Tibial artery (tissue), 4 donors: ENCODE measurements around the gene ATXN10.
A peak's percentile ranks its signal among the peaks of the same experiment; 100 is the strongest.

Experiments
- DNase-seq, 2 donors: peaks; one replicate each; pipeline ENCODE4 v3.0.0-alpha.2; 2019
- H3K27ac ChIP-seq, 2 donors: fragments of 200-600 bp; sonication (generic) in 1 of 2; 1 replicate in 1 of 2; 2 replicates in 1 of 2; pipeline ENCODE4 v1.5.1; 2018 to 2019; ENCODE audit warnings: mild to moderate bottlenecking in 1 of 2
- H3K27me3 ChIP-seq, 2 donors: fragments of 200-600 bp; sonication (generic) in 1 of 2; one replicate each; pipeline versions ENCODE4 v1.5.1 to v1.6.0; 2016 to 2019
- H3K36me3 ChIP-seq, 3 donors: fragments of 200-600 bp; sonication (generic) in 2 of 3; one replicate each; pipeline ENCODE4 v1.5.1; 2016 to 2019; ENCODE audit warnings: mild to moderate bottlenecking in 2 of 3
- H3K4me1 ChIP-seq, 4 donors: fragments of 200-600 bp; sonication (generic) in 2 of 4; 1 replicate in 3 of 4; 2 replicates in 1 of 4; pipeline ENCODE4 v1.5.1; 2016 to 2019
- H3K4me3 ChIP-seq, 2 donors: fragments of 200-600 bp; sonication (generic) in 1 of 2; 1 replicate in 1 of 2; 2 replicates in 1 of 2; pipeline ENCODE4 v1.5.1; 2018 to 2019; ENCODE audit warnings: mild to moderate bottlenecking in 2 of 2
- H3K9me3 ChIP-seq, 3 donors: fragments of 200-600 bp; sonication (generic) in 1 of 3; one replicate each; pipeline ENCODE4 v1.5.1; 2016 to 2019
- intact Hi-C: fragments of 100-400 bp; cut with DNase I; formaldehyde crosslinking; loops from one replicate; pipeline ENCODE4 v1.15.0; 2023; ENCODE audit warnings: low total_unique reads
- TF ChIP-seq, protein P1 (sequence below), 2 experiments: fragments of 200-600 bp in 1 of 2; fragments of 450-650 bp in 1 of 2; IDR thresholded peaks; one replicate each; pipeline ENCODE4 v1.5.1; 2017 to 2019; ENCODE audit warnings: antibody characterized with exemption in 2 of 2, mild to moderate bottlenecking in 1 of 2, moderate library complexity in 1 of 2

Gene ATXN10

DNA sequence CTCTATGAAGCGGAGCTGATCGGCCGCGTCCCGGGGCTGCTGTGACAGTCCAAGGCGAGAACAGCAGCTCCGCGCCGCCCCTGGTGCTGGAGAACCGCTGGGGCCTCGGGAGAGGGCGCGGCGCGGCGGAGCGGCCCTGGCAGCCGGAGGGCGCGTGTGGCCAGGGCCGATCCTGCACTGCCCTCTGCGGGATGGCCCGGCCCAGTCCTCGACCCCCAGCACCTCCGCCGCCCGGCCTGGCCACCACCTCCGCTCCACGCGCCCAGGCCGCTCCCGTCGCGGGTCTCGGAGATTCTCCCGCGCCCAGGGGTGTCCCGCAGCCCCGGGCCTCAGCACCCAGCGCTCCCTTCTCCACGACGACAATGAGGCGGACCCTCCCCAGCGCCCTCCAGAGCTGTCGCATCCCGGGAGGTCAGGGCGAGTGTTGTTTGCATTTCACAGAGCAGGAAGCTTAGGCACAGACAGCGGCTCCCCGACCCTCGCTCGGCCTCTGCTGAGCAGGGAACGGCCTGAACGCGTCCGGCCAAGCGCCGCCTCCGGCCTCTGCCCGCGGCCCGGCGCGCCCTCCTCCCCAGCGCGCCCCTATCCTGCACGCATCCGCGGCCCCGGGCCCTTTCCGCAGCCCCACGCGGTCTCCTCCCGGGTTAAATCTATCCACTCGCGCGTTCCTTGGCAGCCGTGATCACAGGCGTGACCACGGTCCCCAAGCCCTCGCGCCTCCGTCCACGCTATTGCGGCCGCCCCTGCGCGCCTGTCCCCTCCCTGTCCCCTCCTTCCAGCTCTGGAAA lies 195.7 kb downstream of the ATXN10 start:
- intact Hi-C loops, result no loop called here
- Histone ChIP-seq H3K36me3 (no peaks in the 10 kb centered on the region), H3K27me3 (peaks cover 0 to 33% of the 10 kb centered on the region in 2 donors), H3K4me1 (peaks cover 0 to 29% (median 18%) of the 10 kb centered on the region in 4 donors), H3K9me3 (peaks cover 0 to 7% (median 3%) of the 10 kb centered on the region in 3 donors), H3K4me3 (peak overlapping the region in 1 of 2 donors; percentile 23), H3K27ac (no peak overlapping the region)
- no peak for DNase-seq
- TF ChIP-seq, protein P1, sequence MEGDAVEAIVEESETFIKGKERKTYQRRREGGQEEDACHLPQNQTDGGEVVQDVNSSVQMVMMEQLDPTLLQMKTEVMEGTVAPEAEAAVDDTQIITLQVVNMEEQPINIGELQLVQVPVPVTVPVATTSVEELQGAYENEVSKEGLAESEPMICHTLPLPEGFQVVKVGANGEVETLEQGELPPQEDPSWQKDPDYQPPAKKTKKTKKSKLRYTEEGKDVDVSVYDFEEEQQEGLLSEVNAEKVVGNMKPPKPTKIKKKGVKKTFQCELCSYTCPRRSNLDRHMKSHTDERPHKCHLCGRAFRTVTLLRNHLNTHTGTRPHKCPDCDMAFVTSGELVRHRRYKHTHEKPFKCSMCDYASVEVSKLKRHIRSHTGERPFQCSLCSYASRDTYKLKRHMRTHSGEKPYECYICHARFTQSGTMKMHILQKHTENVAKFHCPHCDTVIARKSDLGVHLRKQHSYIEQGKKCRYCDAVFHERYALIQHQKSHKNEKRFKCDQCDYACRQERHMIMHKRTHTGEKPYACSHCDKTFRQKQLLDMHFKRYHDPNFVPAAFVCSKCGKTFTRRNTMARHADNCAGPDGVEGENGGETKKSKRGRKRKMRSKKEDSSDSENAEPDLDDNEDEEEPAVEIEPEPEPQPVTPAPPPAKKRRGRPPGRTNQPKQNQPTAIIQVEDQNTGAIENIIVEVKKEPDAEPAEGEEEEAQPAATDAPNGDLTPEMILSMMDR (IDR thresholded peaks at IDR 0.05), result peak in 1 of 2 experiments; percentile 20

DNA sequence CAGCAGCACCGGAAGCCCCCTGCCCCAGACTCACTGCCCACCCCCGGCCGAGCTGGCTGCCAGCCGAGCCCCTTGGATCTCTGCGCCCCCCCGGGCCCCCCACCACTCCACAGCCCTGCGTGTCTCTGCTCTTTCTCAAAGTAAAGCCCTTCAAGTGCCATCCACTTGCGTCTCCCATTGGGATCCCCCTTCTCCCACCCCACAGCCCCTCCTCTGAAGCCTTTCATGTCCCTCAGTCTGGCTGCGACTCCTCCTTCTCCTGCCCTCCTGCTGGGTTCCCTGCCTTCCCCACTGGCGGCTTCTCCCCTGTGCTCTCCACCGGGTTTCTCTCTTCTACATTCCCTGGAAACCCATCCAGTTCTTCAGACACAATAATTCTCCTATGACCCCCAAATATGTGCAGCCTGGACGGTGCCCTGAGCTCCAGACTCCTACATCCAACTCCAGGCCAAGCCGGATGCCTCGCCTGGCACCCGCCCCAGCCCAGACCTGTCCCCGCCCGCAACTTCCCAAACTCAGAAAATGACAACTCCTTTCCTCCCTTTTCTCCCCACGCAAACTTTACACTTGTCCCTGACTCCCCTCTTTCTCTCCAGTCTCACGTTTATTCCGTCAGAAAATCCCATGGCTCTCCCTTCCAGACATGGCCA lies 196.4 kb downstream of the ATXN10 start:
- TF ChIP-seq, protein P1 (IDR thresholded peaks at IDR 0.05), result no peak
- H3K9me3 ChIP-seq, result peaks cover 0 to 8% (median 8%) of the 10 kb centered on the region in 3 donors
- peak in 1 of 2 donors; percentile 24 for DNase-seq
- H3K36me3 ChIP-seq, result no peaks in the 10 kb centered on the region
- peaks cover 0 to 29% (median 18%) of the 10 kb centered on the region in 4 donors for H3K4me1 ChIP-seq
- H3K27ac ChIP-seq, result no peak overlapping the region
- H3K4me3 ChIP-seq, result no peak overlapping the region
- intact Hi-C loops, result no loop called here
- H3K27me3 ChIP-seq, result peaks cover 0 to 33% of the 10 kb centered on the region in 2 donors

DNA sequence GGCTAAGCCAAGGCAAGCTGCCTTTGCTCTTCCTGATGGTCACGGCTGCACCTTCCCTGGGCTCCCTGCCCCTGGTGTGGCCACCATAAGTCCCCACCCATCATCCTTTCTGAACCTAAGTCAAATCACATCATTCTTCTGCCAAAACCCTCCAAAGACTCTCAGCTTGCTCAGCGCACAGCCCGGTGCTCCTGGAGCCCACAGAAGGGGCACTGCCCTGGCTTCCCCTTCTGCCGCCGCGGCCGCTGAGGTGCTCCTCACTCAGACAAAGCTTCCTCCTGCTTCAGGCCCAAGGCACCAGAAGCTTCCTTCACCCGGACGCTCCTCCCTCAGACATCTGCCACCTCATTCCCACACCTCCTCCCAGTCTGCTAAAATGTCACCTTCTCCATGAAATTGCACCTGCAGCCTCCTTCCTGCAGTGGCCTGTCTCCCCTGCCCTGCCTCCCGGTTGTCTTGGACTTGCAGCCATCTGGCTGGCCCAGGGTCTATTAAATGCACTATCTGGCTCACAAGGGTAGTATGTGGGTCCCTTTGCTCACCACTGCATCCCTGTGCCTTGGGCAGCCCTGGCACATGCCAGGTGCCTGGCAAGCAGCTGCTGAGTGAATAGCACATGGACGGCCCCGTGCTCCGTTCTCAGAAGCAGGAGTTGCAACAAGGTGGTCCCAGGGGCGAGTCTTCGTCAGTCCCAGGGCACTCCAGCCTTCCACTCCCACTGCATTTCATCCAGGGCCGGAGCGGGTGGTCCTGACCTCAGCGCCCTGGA lies 197.1 kb downstream of the ATXN10 start:
- DNase-seq, result peak in 1 of 2 donors; percentile 27
- Histone ChIP-seq H3K9me3 (peaks cover 0 to 11% (median 10%) of the 10 kb centered on the region in 3 donors), H3K27me3 (peaks cover 0 to 33% of the 10 kb centered on the region in 2 donors), H3K36me3 (no peaks in the 10 kb centered on the region), H3K4me3 (no peak overlapping the region), H3K27ac (no peak overlapping the region), H3K4me1 (peaks cover 0 to 29% (median 18%) of the 10 kb centered on the region in 4 donors)
- TF ChIP-seq, protein P1 (IDR thresholded peaks at IDR 0.05), result no peak
- intact Hi-C loops, result no loop called here

- H3K27ac ChIP-seq, result no peak overlapping the region
- peaks cover 0 to 24% (median 15%) of the 10 kb centered on the region in 4 donors for H3K4me1 ChIP-seq
- intact Hi-C loops, result no loop called here
- TF ChIP-seq, protein P1 (IDR thresholded peaks at IDR 0.05), result no peak
- peaks cover 0 to 33% of the 10 kb centered on the region in 2 donors for H3K27me3 ChIP-seq
- no peak overlapping the region for H3K4me3 ChIP-seq
- DNase-seq, result no peak
- peaks cover 0 to 11% (median 10%) of the 10 kb centered on the region in 3 donors for H3K9me3 ChIP-seq
- no peaks in the 10 kb centered on the region for H3K36me3 ChIP-seq
These were observed 197.8 kb downstream of the ATXN10 start for GRCh38 chr22:45869340-45869847.

GRCh38 chr22:45870011-45870410 lies 198.4 kb downstream of the ATXN10 start:
- H3K4me3 ChIP-seq, result no peak overlapping the region
- TF ChIP-seq, protein P1 (IDR thresholded peaks at IDR 0.05), result no peak
- H3K9me3 ChIP-seq, result peaks cover 0 to 11% (median 10%) of the 10 kb centered on the region in 3 donors
- H3K4me1 ChIP-seq, result peaks cover 0 to 21% (median 14%) of the 10 kb centered on the region in 4 donors
- DNase-seq, result no peak
- intact Hi-C loops, result no loop called here
- H3K36me3 ChIP-seq, result no peaks in the 10 kb centered on the region
- no peak overlapping the region for H3K27ac ChIP-seq
- peaks cover 0 to 33% of the 10 kb centered on the region in 2 donors for H3K27me3 ChIP-seq
